Measurements from ENCODE around the gene HBG1.

DNA sequence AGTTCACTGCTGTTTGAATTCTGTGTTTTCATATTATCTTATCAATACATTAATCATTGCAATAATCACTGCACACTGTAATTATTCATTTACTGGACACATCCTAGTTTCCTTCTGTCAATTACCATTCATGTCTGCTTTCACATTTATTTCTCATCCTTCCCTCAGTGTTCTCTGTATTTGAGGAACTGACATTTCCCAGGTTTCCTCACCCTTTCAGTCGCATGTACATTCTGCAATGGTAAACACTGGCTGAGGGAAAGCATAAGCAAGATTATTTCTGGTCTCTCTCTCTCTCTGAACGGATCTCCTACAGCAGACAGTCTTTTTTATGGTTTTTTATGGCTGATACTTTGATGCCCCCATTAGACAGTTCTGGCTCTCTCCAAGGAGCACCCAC is 11.2 kb downstream of the HBG1 start:
- TF ChIP-seq EZH2 (IDR thresholded peaks at IDR 0.05; ENCODE audit: insufficient read depth, low read length): no peak
- TF ChIP-seq CTCF (IDR thresholded peaks at IDR 0.05; ENCODE audit: insufficient read depth, low read depth, low read length): no peak

Data from astrocyte (in vitro differentiated cells and primary cell).